ENCODE results near the gene MAPK14.

MAPK14 gene

DNA sequence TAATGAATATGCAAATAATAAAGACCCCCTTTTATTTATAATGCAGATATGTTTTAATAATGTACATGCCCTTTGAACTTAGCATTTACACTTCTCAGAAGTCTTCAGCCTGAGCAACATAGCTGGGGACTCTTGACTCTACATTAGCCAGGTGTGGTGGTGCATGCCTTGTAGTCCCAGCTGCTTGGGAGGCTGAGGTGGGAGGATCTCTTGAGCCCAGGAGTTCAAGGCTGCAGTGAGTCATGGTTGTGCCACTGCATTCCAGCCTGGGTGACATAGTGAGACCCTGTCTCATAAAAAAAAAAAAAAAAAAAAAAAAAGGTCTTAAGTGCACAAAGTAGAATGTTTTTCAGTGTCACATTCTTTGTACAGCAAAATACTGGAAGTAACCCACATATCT is 85.4 kb downstream of the MAPK14 start:
- TF ChIP-seq, protein P1, sequence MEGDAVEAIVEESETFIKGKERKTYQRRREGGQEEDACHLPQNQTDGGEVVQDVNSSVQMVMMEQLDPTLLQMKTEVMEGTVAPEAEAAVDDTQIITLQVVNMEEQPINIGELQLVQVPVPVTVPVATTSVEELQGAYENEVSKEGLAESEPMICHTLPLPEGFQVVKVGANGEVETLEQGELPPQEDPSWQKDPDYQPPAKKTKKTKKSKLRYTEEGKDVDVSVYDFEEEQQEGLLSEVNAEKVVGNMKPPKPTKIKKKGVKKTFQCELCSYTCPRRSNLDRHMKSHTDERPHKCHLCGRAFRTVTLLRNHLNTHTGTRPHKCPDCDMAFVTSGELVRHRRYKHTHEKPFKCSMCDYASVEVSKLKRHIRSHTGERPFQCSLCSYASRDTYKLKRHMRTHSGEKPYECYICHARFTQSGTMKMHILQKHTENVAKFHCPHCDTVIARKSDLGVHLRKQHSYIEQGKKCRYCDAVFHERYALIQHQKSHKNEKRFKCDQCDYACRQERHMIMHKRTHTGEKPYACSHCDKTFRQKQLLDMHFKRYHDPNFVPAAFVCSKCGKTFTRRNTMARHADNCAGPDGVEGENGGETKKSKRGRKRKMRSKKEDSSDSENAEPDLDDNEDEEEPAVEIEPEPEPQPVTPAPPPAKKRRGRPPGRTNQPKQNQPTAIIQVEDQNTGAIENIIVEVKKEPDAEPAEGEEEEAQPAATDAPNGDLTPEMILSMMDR (IDR thresholded peaks at IDR 0.05; ENCODE audit: low read depth, low read length), result no peak
- in situ Hi-C loops (cut with HindIII; ENCODE audit: low sequenced_read_pairs), result no loop called here
- DNase-seq (ENCODE audit: low read depth, low spot score), result no peak
- no peak overlapping the region for H3K4me3 ChIP-seq (ENCODE audit: low read depth, low read length)

DNA sequence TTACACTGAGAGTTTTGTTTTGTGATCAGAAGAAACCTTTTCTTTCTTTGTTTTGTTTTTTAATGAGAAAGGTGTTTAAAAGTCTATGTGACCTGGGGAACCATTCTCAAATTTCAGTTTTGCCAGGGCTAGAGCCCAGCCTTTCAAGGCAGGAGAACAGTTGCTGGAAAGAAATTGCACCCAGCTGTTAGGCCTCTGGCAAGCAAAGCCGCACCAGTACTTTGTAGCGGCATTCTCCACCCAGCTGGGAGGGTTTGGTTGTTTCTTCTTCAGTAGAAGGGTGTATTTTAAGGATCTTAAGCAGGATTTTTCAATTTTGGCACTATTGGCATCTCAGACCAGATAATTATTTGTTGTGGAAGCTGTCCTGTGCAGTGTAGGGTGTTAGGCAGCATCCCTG is 86.1 kb downstream of the MAPK14 start:
- no peak overlapping the region for H3K4me3 ChIP-seq (ENCODE audit: low read depth, low read length)
- TF ChIP-seq, protein P1 (IDR thresholded peaks at IDR 0.05; ENCODE audit: low read depth, low read length), result no peak
- in situ Hi-C loops (cut with HindIII; ENCODE audit: low sequenced_read_pairs), result no loop called here
- DNase-seq (ENCODE audit: low read depth, low spot score), result no peak

DNA sequence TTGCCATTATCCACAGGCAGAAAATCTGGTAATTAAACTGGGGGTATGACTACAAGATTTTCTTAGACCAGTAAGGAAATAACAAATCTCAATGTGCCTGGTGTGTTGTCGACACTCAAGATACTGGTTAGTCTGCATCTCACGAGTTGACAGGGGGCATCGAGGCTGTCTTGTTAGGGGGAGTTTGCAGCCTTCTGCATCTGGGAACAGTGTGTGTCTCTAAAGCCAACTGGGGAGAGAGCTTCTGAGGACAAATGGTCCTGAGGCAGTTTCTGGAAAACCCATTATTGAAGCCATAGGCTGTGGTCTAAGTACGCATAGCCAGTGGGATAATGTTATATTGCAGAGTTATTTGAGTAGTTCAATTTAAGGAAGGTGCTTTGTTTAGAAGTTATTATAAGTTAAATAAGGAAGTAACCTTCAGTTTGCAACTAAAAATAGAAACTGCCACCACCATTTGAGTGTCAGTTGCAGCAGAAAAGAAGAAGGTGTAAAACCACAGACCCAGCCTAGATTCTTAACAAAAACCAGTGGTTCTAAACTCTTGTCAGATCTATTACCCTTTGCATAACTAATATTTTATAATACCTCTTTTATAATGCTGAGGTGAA is 87.3 kb downstream of the MAPK14 start:
- no peak overlapping the region for H3K4me3 ChIP-seq (ENCODE audit: low read depth, low read length)
- TF ChIP-seq, protein P1 (IDR thresholded peaks at IDR 0.05; ENCODE audit: low read depth, low read length), result no peak
- no peak for DNase-seq (ENCODE audit: low read depth, low spot score)
- in situ Hi-C loops (cut with HindIII; ENCODE audit: low sequenced_read_pairs), result no loop called here

DNA sequence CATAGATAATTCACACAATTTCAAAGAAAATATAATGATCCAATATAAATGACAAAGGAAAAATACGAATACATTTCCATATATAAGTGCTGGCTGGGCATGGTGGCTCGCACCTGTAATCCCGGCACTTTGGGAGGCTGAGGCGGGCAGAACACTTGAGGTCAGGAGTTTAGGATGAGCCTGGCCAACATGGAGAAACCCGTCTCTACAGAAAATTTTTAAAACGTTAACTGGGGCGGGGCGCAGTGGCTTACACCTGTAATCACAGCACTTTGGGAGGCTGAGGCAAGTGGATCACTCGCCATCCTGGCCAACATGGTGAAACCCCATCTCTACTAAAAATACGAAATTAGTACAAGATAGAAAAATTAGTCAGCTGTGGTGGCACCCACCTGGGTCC is 87.8 kb downstream of the MAPK14 start:
- no peak for DNase-seq (ENCODE audit: low read depth, low spot score)
- H3K4me3 ChIP-seq (ENCODE audit: low read depth, low read length), result no peak overlapping the region
- in situ Hi-C loops (cut with HindIII; ENCODE audit: low sequenced_read_pairs), result no loop called here
- TF ChIP-seq, protein P1 (IDR thresholded peaks at IDR 0.05; ENCODE audit: low read depth, low read length), result no peak

DNA sequence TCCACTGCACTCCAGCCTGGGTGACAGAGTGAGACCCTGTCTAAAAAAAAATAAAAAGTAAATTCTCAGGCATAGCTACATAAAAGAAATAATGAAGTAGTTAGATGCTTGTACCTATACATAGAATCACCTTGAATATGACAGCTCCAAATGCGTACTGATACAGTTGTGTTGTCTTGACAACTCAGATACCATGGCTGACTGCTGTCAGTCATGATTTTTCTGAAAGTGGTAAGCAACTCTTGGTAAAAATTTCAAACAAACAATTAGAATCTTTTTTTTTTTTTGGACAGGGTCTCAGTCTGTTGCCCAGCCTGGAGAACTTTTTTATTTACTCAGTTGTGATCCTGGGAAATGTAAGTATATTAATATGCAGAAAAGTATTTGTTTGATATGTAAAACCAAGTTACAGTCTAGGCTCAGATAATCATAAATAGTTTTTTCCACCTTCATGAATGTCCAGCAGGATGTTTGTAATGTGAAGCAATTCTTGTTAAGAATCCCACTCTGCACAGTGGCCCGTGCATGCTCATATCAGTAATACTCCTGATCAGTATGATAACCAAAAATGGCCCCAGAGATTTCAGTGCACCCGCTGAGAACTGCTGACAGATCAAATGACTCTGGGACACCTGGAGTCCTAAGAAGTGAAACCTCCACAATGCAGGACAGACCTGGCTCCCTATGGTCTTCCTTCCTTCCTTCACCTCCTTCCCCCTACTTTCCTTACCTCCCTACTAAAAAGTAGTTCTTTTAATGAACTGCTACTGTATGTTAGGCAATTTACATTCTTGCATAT is 88.7 kb downstream of the MAPK14 start:
- H3K4me3 ChIP-seq (ENCODE audit: low read depth, low read length), result no peak overlapping the region
- in situ Hi-C loops (cut with HindIII; ENCODE audit: low sequenced_read_pairs), result no loop called here
- TF ChIP-seq, protein P1 (IDR thresholded peaks at IDR 0.05; ENCODE audit: low read depth, low read length), result no peak
- no peak for DNase-seq (ENCODE audit: low read depth, low spot score)

DNA sequence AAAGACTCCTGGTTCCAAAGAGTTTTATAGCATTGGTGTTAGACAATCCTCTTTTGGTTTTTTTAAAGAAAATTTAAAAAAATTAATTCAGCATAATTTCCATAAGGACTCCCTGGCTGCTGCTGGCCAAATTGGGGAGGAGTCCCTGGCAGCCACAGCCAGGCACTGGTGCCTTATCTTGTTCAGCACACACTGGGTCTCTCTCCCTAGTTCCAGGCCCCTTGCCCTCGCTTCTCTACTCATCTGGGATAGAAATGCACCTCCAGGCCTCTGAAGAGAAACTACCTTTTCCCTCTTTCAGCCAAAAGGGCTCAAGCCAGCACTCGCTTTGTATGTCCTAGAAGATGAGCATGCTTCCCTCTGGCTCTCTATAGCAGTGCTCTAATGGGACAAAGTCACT is 89.3 kb downstream of the MAPK14 start:
- DNase-seq (ENCODE audit: low read depth, low spot score), result no peak
- in situ Hi-C loops (cut with HindIII; ENCODE audit: low sequenced_read_pairs), result no loop called here
- TF ChIP-seq, protein P1 (IDR thresholded peaks at IDR 0.05; ENCODE audit: low read depth, low read length), result no peak
- no peak overlapping the region for H3K4me3 ChIP-seq (ENCODE audit: low read depth, low read length)
